KMS-11 (cell line): ENCODE data around the gene RAB40B.

Experiments
- H2AFZ ChIP-seq: fragments of 200-600 bp; sonication (generic); 2 replicates; pipeline ENCODE4 v1.6.1; 2016; ENCODE audit warnings: antibody characterized with exemption, mixed run types, low read depth
- H3K27ac ChIP-seq: fragments of 200-600 bp; sonication (generic); 2 replicates; pipeline ENCODE4 v1.6.1; 2016; ENCODE audit warnings: mild to moderate bottlenecking, mixed run types
- H3K27me3 ChIP-seq: fragments of 200-600 bp; sonication (generic); 2 replicates; pipeline ENCODE4 v1.6.1; 2017; ENCODE audit warnings: mild to moderate bottlenecking, low read depth, mixed run types, moderate library complexity; ENCODE audit not compliant: insufficient read depth
- H3K36me3 ChIP-seq: fragments of 200-600 bp; sonication (generic); 2 replicates; pipeline ENCODE4 v1.6.1; 2017; ENCODE audit warnings: mild to moderate bottlenecking, mixed run types; ENCODE audit not compliant: insufficient read depth
- H3K4me1 ChIP-seq: fragments of 200-600 bp; sonication (generic); 2 replicates; pipeline ENCODE4 v1.6.1; 2016; ENCODE audit warnings: mild to moderate bottlenecking, low read depth, mixed run types; ENCODE audit not compliant: poor library complexity, severe bottlenecking
- H3K4me2 ChIP-seq: fragments of 200-600 bp; sonication (generic); 2 replicates; pipeline ENCODE4 v1.7.0; 2016; ENCODE audit warnings: mild to moderate bottlenecking, mixed run types
- H3K4me3 ChIP-seq: fragments of 200-600 bp; sonication (generic); IDR thresholded peaks from 2 replicates; pipeline ENCODE4 v1.6.1; 2017; ENCODE audit warnings: low read depth, low read length, mixed read lengths; ENCODE audit not compliant: insufficient read depth
- H3K79me2 ChIP-seq: fragments of 200-600 bp; sonication (generic); 2 replicates; pipeline ENCODE4 v1.6.1; 2016; ENCODE audit warnings: low read depth, mixed run types; ENCODE audit not compliant: insufficient read depth
- H3K9ac ChIP-seq: fragments of 200-600 bp; sonication (generic); 2 replicates; pipeline ENCODE4 v1.6.1; 2016; ENCODE audit warnings: mild to moderate bottlenecking, mixed run types
- H4K20me1 ChIP-seq: fragments of 200-600 bp; sonication (generic); 2 replicates; pipeline ENCODE4 v1.6.1; 2016; ENCODE audit warnings: mild to moderate bottlenecking, mixed run types; ENCODE audit not compliant: insufficient read depth
- TF ChIP-seq, protein P1 (sequence below): fragments of 200-600 bp; sonication (generic); conservative IDR thresholded peaks from 2 replicates; pipeline ENCODE4 v1.6.1; 2017; ENCODE audit warnings: low read depth, mild to moderate bottlenecking, antibody characterized with exemption, low read length, moderate library complexity, mixed read lengths

Gene RAB40B

DNA sequence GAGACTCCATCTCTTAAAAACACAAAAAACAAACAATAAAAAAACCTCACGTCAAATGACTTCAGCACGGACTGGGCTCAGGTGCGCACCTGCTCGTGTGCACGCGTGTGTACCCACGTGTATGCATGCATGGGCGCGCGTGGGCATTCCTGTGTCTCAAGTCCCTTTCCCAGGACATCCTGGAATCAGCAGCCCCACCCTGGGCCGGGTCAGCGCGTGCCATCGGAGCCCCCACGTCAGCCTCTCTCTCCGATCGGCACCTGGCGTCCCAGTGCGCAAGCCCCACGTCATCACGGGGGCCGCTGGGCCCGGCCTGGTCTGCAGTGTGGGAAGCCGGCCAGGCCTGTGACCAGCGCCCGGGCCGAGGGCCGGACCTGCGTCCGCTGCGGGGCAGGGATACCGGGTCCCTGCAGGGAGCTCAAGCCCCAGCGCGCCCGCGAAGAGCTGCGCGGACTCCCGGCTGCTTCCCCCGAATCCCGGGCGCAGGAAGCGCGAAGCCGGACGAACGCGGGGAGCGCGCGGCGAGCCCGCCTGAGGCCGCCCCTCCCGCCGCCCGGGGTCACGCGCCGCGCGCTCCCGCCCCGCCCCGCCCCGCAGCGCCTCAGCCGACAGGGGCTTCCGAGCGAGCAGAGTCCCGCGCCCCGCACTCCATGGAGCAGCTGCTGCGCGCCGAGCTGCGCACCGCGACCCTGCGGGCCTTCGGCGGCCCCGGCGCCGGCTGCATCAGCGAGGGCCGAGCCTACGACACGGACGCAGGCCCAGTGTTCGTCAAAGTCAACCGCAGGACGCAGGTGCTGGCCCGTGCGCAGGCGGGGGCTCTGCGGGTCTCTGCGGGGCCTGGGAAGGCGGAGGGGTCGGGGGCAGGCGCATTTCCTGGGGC is 36.7 kb upstream of the RAB40B start, which contains the start of gene FN3K:
Gene FN3K, plus strand, starts transcription at position 629 of the 880 bp plus-strand sequence. Its CDS starts 22 bp downstream, at position 651.
- no peak within 1 kb of the TSS for H3K4me2 ChIP-seq
- no peak within 1 kb of the TSS for H3K27ac ChIP-seq
- TF ChIP-seq, protein P1, sequence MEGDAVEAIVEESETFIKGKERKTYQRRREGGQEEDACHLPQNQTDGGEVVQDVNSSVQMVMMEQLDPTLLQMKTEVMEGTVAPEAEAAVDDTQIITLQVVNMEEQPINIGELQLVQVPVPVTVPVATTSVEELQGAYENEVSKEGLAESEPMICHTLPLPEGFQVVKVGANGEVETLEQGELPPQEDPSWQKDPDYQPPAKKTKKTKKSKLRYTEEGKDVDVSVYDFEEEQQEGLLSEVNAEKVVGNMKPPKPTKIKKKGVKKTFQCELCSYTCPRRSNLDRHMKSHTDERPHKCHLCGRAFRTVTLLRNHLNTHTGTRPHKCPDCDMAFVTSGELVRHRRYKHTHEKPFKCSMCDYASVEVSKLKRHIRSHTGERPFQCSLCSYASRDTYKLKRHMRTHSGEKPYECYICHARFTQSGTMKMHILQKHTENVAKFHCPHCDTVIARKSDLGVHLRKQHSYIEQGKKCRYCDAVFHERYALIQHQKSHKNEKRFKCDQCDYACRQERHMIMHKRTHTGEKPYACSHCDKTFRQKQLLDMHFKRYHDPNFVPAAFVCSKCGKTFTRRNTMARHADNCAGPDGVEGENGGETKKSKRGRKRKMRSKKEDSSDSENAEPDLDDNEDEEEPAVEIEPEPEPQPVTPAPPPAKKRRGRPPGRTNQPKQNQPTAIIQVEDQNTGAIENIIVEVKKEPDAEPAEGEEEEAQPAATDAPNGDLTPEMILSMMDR, result no peak
- no peaks in the 10 kb centered on the region for H3K36me3 ChIP-seq
- no peaks in the 10 kb centered on the region for H3K27me3 ChIP-seq
- H3K9ac ChIP-seq, result no peak within 1 kb of the TSS
- H2AFZ ChIP-seq, result no peak within 1 kb of the TSS
- no peaks in the 10 kb centered on the region for H3K79me2 ChIP-seq
- no peak within 1 kb of the TSS for H3K4me3 ChIP-seq
- no peaks in the 10 kb centered on the region for H3K4me1 ChIP-seq
- no peaks in the 10 kb centered on the region for H4K20me1 ChIP-seq

DNA sequence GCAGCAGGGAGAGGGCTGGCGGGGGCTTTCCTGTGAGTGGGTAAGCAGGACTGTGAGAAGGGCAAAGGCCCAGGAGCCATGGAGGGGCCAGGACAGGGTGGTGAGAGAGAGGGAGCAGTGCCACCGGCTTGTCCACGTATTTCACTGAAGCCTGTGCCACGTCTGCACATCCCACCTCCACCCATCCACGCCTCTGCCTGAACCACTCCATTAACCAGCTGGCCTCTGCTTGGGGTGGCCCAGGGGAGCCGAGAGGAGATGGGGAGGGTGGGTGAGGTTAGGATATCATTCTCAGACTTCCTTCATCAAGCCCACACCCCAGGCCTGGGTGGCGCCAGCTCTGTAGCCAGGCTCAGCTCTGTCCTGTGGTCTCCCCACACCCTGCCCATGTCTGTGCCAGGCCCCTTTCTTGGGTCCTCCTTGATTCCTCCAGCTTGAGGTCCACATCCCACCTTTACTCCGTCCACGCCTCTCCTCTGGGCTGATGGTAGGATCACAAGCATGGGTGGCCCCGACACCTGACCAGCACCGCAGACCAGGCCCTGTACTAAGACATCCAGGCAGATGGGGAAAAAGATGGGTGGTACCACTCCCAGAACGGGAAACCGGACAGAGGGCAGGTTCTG is 33.7 kb upstream of the RAB40B start:
- Histone ChIP-seq H2AFZ (no peak overlapping the region), H4K20me1 (no peaks in the 10 kb centered on the region), H3K27ac (no peak overlapping the region), H3K4me2 (no peak overlapping the region), H3K9ac (no peak overlapping the region), H3K36me3 (no peaks in the 10 kb centered on the region), H3K79me2 (no peaks in the 10 kb centered on the region), H3K4me1 (no peaks in the 10 kb centered on the region), H3K27me3 (no peaks in the 10 kb centered on the region), H3K4me3 (no peak overlapping the region)
- TF ChIP-seq, protein P1, result no peak

GRCh38 chr17:82729479-82730260 is 31.2 kb upstream of the RAB40B start:
- Histone ChIP-seq H3K4me3 (no peak overlapping the region), H3K36me3 (no peaks in the 10 kb centered on the region), H4K20me1 (no peaks in the 10 kb centered on the region), H2AFZ (no peak overlapping the region), H3K9ac (no peak overlapping the region), H3K79me2 (no peaks in the 10 kb centered on the region), H3K27ac (no peak overlapping the region), H3K27me3 (no peaks in the 10 kb centered on the region), H3K4me1 (no peaks in the 10 kb centered on the region), H3K4me2 (no peak overlapping the region)
- TF ChIP-seq, protein P1, result no peak

GRCh38 chr17:82726427-82726826 is 27.9 kb upstream of the RAB40B start:
- Histone ChIP-seq H3K9ac (no peak overlapping the region), H3K4me2 (no peak overlapping the region), H3K79me2 (no peaks in the 10 kb centered on the region), H4K20me1 (no peaks in the 10 kb centered on the region), H3K4me1 (no peaks in the 10 kb centered on the region), H3K4me3 (no peak overlapping the region), H3K36me3 (no peaks in the 10 kb centered on the region), H2AFZ (no peak overlapping the region), H3K27ac (no peak overlapping the region), H3K27me3 (no peaks in the 10 kb centered on the region)
- TF ChIP-seq, protein P1, result no peak
